Peyer's patch (tissue), 4 donors: ENCODE results near the gene EPHA6. TPM values are rescaled to one million over a fixed set of nuclear protein-coding genes. Genes with fewer than 3 reads are reported as not detected.
"Not testable (repeated sequence)": the region's sequence is repeated elsewhere in the genome, so short reads cannot be mapped to it uniquely, and the experiment has no call there.

Experiments
- DNase-seq, 3 donors: peaks; one replicate each; pipeline ENCODE4 v3.0.0-alpha.2; 2017 to 2019
- H3K27ac ChIP-seq, 4 donors: fragments of 200-600 bp; sonication (generic); one replicate each; pipeline ENCODE4 v1.5.1; 2016 to 2019
- H3K27me3 ChIP-seq, 2 donors: fragments of 200-600 bp; sonication (generic); one replicate each; pipeline ENCODE4 v1.5.1; 2019
- H3K36me3 ChIP-seq, 3 donors: fragments of 200-600 bp; sonication (generic); one replicate each; pipeline ENCODE4 v1.5.1; 2016 to 2019
- H3K4me1 ChIP-seq, 4 donors: fragments of 200-600 bp; sonication (generic); one replicate each; pipeline ENCODE4 v1.5.1; 2016 to 2019
- H3K4me3 ChIP-seq, 4 donors: fragments of 200-600 bp; sonication (generic); 1 replicate in 3 of 4; 2 replicates in 1 of 4; pipeline ENCODE4 v1.5.1; 2016 to 2019; ENCODE audit warnings: mild to moderate bottlenecking in 1 of 4
- H3K9me3 ChIP-seq, 4 donors: fragments of 200-600 bp; sonication (generic); one replicate each; pipeline ENCODE4 v1.5.1; 2016 to 2019; ENCODE audit warnings: mild to moderate bottlenecking in 1 of 4
- CTCF ChIP-seq, 6 experiments: fragments of 450-650 bp in 4 of 6; fragments of 200-600 bp in 2 of 6; sonication (generic) in 1 of 6; IDR thresholded peaks; one replicate each; pipeline ENCODE4 v1.5.1; 2017 to 2019; ENCODE audit warnings: antibody characterized with exemption in 6 of 6, mild to moderate bottlenecking in 3 of 6, moderate library complexity in 1 of 6
- POLR2A ChIP-seq, 2 donors: fragments of 450-650 bp; IDR thresholded peaks; one replicate each; pipeline ENCODE4 v1.5.1; 2017; ENCODE audit warnings: antibody characterized with exemption in 2 of 2, mild to moderate bottlenecking in 2 of 2, moderate library complexity in 2 of 2
- total RNA-seq, 4 donors: library from RNA; depleted of rRNA; stranded (reverse); fragments of >200 nt; gene quantifications; one replicate each; pipeline ENCODE4 v1.1.0, GENCODE V29; 2016

EPHA6 gene
- total RNA-seq, 4 donors from 2014 or later = 1.7 to 2.1 (median 1.9) TPM; not detected in 1

- TF ChIP-seq CTCF (IDR thresholded peaks at IDR 0.05) = no peak
- TF ChIP-seq POLR2A (IDR thresholded peaks at IDR 0.05) = no peak
- Histone ChIP-seq H3K36me3 (no peaks in the 10 kb centered on the region), H3K27me3 (no peaks in the 10 kb centered on the region), H3K9me3 (no peaks in the 10 kb centered on the region), H3K27ac (no peak overlapping the region), H3K4me3 (no peak overlapping the region), H3K4me1 (no peaks in the 10 kb centered on the region)
- no peak for DNase-seq
Observed at GRCh38 chr3:97510795-97511194, 696.4 kb downstream of the EPHA6 start.

GRCh38 chr3:97515076-97515475, 700.7 kb downstream of the EPHA6 start:
- H3K27me3 ChIP-seq = no peaks in the 10 kb centered on the region
- H3K27ac ChIP-seq = no peak overlapping the region
- no peak overlapping the region for H3K4me3 ChIP-seq
- TF ChIP-seq POLR2A (IDR thresholded peaks at IDR 0.05) (no peak), CTCF (IDR thresholded peaks at IDR 0.05) (peak in 1 of 6 experiments; percentile 5)
- no peaks in the 10 kb centered on the region for H3K9me3 ChIP-seq
- H3K36me3 ChIP-seq = no peaks in the 10 kb centered on the region
- peak in 1 of 3 donors; percentile 47 for DNase-seq
- H3K4me1 ChIP-seq = no peaks in the 10 kb centered on the region

- Histone ChIP-seq H3K4me1 (no peaks in the 10 kb centered on the region), H3K4me3 (no peak overlapping the region), H3K36me3 (no peaks in the 10 kb centered on the region), H3K9me3 (no peaks in the 10 kb centered on the region), H3K27me3 (no peaks in the 10 kb centered on the region), H3K27ac (no peak overlapping the region)
- DNase-seq = no peak
- TF ChIP-seq POLR2A (IDR thresholded peaks at IDR 0.05) (no peak), CTCF (IDR thresholded peaks at IDR 0.05) (no peak)
Observed at GRCh38 chr3:97530691-97531090, 716.3 kb downstream of the EPHA6 start.

GRCh38 chr3:97547573-97547972, 733.2 kb downstream of the EPHA6 start:
- H3K36me3 ChIP-seq, H3K4me3 ChIP-seq, H3K27ac ChIP-seq, H3K9me3 ChIP-seq, H3K27me3 ChIP-seq, H3K4me1 ChIP-seq, DNase-seq: not testable (repeated sequence)

GRCh38 chr3:97550408-97550807, 736.0 kb downstream of the EPHA6 start:
- H3K9me3 ChIP-seq = no peaks in the 10 kb centered on the region
- no peaks in the 10 kb centered on the region for H3K36me3 ChIP-seq
- no peak for DNase-seq
- no peaks in the 10 kb centered on the region for H3K27me3 ChIP-seq
- H3K27ac ChIP-seq = no peak overlapping the region
- TF ChIP-seq POLR2A (IDR thresholded peaks at IDR 0.05) = no peak
- TF ChIP-seq CTCF (IDR thresholded peaks at IDR 0.05) = no peak
- H3K4me3 ChIP-seq = no peak overlapping the region
- H3K4me1 ChIP-seq = no peaks in the 10 kb centered on the region

GRCh38 chr3:97552186-97552585, 737.8 kb downstream of the EPHA6 start:
- no peak overlapping the region for H3K4me3 ChIP-seq
- H3K27me3 ChIP-seq = no peaks in the 10 kb centered on the region
- TF ChIP-seq POLR2A (IDR thresholded peaks at IDR 0.05) (no peak), CTCF (IDR thresholded peaks at IDR 0.05) (no peak)
- H3K9me3 ChIP-seq = no peaks in the 10 kb centered on the region
- H3K27ac ChIP-seq = no peak overlapping the region
- no peak for DNase-seq
- H3K4me1 ChIP-seq = no peaks in the 10 kb centered on the region
- H3K36me3 ChIP-seq = no peaks in the 10 kb centered on the region
